Immature natural killer cell (primary cell): ENCODE measurements around the gene CETN3. TPM values are rescaled to one million over a fixed set of nuclear protein-coding genes. Genes with fewer than 3 reads are reported as not detected.
"Not testable (repeated sequence)": the region's sequence is repeated elsewhere in the genome, so short reads cannot be mapped to it uniquely, and the experiment has no call there.

Experiments
- DNase-seq, 3 donors: peaks; one replicate each; pipeline ENCODE4 v3.0.0; 2022; ENCODE audit warnings: mixed read lengths in 1 of 3
- H3K27ac Mint-ChIP-seq, 6 donors: one replicate each; pipeline ENCODE4 v1.8.0; 2020; ENCODE audit warnings: mixed read lengths in 6 of 6, mild to moderate bottlenecking in 5 of 6, inconsistent platforms in 4 of 6, moderate library complexity in 3 of 6
- H3K27me3 Mint-ChIP-seq, 3 donors: one replicate each; pipeline ENCODE4 v1.8.0; 2020 to 2021; ENCODE audit warnings: low read depth in 3 of 3, mild to moderate bottlenecking in 3 of 3, mixed read lengths in 3 of 3, moderate library complexity in 3 of 3, inconsistent platforms in 1 of 3
- H3K36me3 Mint-ChIP-seq, 3 donors: one replicate each; pipeline ENCODE4 v1.8.0; 2020; ENCODE audit warnings: mixed read lengths in 3 of 3, inconsistent platforms in 2 of 3, mild to moderate bottlenecking in 2 of 3
- H3K4me1 Mint-ChIP-seq, 2 donors: one replicate each; pipeline ENCODE4 v1.8.0; 2020; ENCODE audit warnings: inconsistent platforms in 2 of 2, mild to moderate bottlenecking in 2 of 2, mixed read lengths in 2 of 2, moderate library complexity in 1 of 2
- H3K4me3 Mint-ChIP-seq, 5 donors: one replicate each; pipeline ENCODE4 v1.8.0; 2020; ENCODE audit warnings: mild to moderate bottlenecking in 5 of 5, mixed read lengths in 5 of 5, inconsistent platforms in 3 of 5, moderate library complexity in 3 of 5
- H3K9me3 Mint-ChIP-seq, 6 donors: one replicate each; pipeline ENCODE4 v1.8.0; 2020; ENCODE audit warnings: mild to moderate bottlenecking in 6 of 6, mixed read lengths in 6 of 6, inconsistent platforms in 4 of 6, moderate library complexity in 3 of 6
- polyA plus RNA-seq, 3 donors: library from polyadenylated mRNA; unstranded; fragments of 300-500 nt; fragmentation: Illumina TruSeq; gene quantifications; one replicate each; pipeline ENCODE4 v1.2.3, GENCODE V29; 2021

Gene CETN3
- polyA plus RNA-seq, 3 donors from 2014 or later, result 2.2 to 15.1 (median 10.7) TPM

DNA sequence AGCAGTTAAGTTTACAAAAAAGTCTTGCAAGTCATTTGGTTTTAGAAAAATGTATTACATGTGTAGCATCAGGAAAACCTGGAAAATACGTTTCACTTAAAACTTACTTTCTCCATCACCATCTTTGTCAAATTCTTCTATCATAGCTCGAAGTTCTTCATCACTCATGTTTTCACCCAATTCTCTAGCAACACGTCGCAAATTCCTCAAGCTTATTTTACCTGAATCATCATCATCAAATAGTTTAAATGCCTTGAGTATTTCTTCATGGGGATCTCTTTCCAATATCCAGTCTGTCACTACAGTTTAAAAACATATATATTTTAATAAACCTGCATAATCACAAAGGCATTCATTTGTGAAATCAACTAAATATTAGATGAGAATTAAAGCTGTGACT lies 10.3 kb downstream of the CETN3 start:
- Mint-ChIP-seq H3K9me3 (no peaks in the 10 kb centered on the region), H3K36me3 (peaks cover 10 to 26% (median 13%) of the 10 kb centered on the region in 3 donors), H3K4me3 (no peak overlapping the region), H3K4me1 (no peaks in the 10 kb centered on the region), H3K27ac (no peak overlapping the region), H3K27me3 (no peaks in the 10 kb centered on the region)
- DNase-seq, result no peak

DNA sequence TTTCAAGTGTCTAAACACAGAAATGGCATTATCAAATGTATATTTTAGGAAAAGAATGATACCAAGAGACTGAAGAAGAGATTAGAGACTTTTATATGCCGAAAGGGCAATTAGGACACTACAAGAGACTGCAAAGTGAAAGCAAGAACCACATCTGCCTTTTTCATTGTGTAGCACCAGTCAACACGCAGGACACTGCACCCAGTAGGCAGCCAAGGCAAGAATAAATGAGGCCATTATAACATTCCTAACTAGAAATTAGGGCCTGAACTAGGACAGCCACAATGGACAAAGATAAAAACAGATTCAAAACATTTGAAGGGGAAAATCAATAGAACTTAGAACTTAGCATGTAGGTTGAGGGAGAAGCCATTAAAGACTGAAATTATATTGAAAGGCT lies 10.8 kb downstream of the CETN3 start:
- Mint-ChIP-seq H3K4me3 (no peak overlapping the region), H3K27ac (no peak overlapping the region), H3K36me3 (peaks cover 10 to 26% (median 13%) of the 10 kb centered on the region in 3 donors), H3K27me3 (no peaks in the 10 kb centered on the region), H3K4me1 (no peaks in the 10 kb centered on the region), H3K9me3 (no peaks in the 10 kb centered on the region)
- no peak for DNase-seq

DNA sequence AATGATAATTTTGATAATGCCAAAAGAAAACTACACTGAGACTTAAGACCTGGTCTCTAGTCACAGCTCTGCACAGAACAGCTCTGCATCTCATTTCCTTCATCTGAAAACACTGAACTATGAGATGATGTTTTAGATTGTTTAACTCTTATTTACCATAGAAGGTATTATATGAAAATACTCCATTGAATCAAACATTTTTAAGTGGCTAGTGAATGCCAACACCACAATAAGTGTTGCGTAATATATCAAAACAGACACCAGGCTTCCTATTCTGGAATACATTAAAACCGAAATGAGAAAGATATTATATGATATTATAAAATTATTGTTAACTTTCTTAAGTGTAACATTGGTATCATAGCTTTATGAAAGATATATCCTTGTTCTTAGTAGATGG lies 14.6 kb downstream of the CETN3 start:
- no peak for DNase-seq
- no peaks in the 10 kb centered on the region for H3K27me3 Mint-ChIP-seq
- H3K36me3 Mint-ChIP-seq, result peaks cover 18 to 33% (median 21%) of the 10 kb centered on the region in 3 donors
- H3K4me1 Mint-ChIP-seq, result no peaks in the 10 kb centered on the region
- H3K27ac Mint-ChIP-seq, result no peak overlapping the region
- no peak overlapping the region for H3K4me3 Mint-ChIP-seq
- no peaks in the 10 kb centered on the region for H3K9me3 Mint-ChIP-seq

DNA sequence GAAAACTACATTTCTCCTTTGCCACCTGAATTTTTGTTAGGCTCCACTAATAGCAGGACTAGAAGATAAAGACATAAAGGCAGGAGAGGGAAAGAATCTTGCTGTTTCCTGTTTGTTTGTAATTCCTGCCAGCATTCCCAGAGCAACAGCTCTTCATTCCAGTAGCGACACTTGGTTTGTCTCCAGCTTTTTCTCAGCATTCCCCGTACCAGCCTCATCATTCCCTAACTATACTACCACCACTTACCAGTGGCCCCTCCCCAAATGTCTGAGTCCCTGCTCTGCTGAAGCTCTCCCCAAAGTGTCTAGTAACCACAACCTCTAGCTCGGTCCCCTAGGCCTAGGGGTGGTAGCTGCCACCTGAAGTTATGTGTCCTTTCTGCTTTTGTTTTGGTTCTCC lies 18.6 kb downstream of the CETN3 start:
- Mint-ChIP-seq H3K4me3 (no peak overlapping the region), H3K36me3 (peaks cover 8 to 17% (median 14%) of the 10 kb centered on the region in 3 donors), H3K4me1 (no peaks in the 10 kb centered on the region), H3K27me3 (no peaks in the 10 kb centered on the region), H3K9me3 (no peaks in the 10 kb centered on the region), H3K27ac (no peak overlapping the region)
- DNase-seq, result no peak

DNA sequence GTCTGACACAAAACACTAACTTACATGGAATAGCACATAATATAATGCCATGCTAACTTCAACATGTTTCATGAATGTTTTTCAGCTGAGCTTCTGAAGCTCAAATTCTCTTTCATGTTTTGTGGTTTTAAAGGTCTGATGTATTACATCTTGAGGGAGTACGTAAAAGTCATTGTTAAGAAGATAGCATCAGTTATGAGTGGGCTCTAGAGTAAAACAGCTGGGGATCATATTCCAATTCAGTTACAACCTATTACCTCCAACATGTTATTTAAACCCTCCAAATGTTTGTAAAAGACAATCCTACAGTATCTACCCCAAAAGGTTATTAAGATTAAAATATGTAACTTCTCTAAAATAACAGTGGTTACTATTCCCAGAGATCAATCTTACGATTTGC lies 19.2 kb downstream of the CETN3 start:
- no peaks in the 10 kb centered on the region for H3K27me3 Mint-ChIP-seq
- H3K4me1 Mint-ChIP-seq, result no peaks in the 10 kb centered on the region
- no peak overlapping the region for H3K27ac Mint-ChIP-seq
- peaks cover 8 to 16% (median 14%) of the 10 kb centered on the region in 3 donors for H3K36me3 Mint-ChIP-seq
- no peak overlapping the region for H3K4me3 Mint-ChIP-seq
- no peak for DNase-seq
- no peaks in the 10 kb centered on the region for H3K9me3 Mint-ChIP-seq

DNA sequence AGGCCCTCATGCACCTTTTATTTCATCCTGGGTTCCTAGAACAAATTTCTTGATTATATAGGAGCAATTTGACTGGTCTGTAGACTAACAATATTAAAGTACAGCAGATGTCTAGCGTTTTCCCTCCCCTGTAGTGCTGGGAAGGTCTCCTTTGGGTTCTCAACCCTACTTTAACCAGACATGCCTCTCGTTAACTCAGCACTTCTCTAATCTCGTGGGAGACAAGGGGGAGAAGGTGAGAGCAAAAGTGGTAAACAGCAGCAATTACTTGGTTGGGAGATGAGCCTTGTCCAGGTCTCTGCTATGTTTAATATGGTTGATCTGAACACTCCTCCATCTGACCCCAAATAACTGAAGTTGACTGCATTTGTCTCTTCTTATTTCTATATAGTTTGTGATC lies 22.0 kb downstream of the CETN3 start:
- H3K27me3 Mint-ChIP-seq, result peaks cover 0 to 6% (median 6%) of the 10 kb centered on the region in 3 donors
- H3K9me3 Mint-ChIP-seq, result no peaks in the 10 kb centered on the region
- no peak for DNase-seq
- peaks cover 2 to 8% (median 4%) of the 10 kb centered on the region in 3 donors for H3K36me3 Mint-ChIP-seq
- H3K4me3 Mint-ChIP-seq, result no peak overlapping the region
- H3K4me1 Mint-ChIP-seq, result no peaks in the 10 kb centered on the region
- H3K27ac Mint-ChIP-seq, result no peak overlapping the region

DNA sequence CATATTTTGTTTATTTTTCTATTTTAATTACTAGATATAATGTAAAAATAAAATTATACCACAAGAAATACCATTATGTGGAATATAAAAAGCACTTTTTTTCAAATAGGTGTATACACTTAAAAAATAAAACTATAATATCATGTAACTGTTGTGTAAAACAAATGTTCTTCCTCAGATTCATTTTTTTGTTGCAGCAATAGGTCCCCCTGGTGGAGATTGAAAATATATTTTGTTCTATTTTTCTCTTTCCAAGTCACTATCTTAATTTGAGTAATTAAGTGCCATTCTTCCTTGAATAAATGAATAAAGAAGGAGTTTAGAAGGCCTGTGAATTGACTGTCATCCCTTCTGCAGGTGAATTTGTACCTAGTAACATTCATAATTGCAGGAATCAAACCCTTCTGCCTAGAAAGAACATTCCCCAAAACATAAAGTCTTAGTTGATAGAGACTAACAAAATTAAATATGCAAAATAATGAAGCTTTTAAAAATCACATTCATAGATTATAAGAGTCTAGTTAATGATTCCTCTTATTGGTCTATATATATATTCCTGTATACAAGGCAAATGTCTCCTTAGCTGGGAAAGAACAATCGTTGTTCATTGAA lies 23.4 kb downstream of the CETN3 start:
- no peak overlapping the region for H3K4me3 Mint-ChIP-seq
- no peaks in the 10 kb centered on the region for H3K9me3 Mint-ChIP-seq
- DNase-seq, result peak in 1 of 3 donors; percentile 8

DNA sequence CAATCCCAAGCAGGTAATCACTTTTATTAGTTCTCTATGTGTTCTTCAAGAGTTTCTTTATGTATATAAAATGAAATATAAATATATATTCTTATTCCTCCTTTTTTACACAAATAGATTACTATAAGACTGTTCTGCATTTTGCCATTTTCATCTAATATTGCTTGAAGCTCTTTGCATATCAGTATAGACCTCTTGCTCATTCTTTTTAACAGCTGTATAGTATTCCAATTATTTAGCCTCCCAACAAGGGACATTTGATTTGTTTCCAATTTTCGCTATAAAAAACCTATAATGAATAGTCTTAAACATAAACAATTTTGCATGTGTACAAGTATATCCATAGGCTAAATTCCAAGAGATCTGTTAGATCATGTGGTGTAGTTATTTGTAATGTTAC lies 25.2 kb downstream of the CETN3 start:
- H3K4me1 Mint-ChIP-seq, result no peaks in the 10 kb centered on the region

More for the DNA sequence above, 23.4 kb downstream of the CETN3 start:
- Mint-ChIP-seq H3K27me3 (peaks cover 0 to 7% (median 6%) of the 10 kb centered on the region in 3 donors), H3K27ac (no peak overlapping the region), H3K4me1 (no peaks in the 10 kb centered on the region), H3K36me3 (no peaks in the 10 kb centered on the region)

DNA sequence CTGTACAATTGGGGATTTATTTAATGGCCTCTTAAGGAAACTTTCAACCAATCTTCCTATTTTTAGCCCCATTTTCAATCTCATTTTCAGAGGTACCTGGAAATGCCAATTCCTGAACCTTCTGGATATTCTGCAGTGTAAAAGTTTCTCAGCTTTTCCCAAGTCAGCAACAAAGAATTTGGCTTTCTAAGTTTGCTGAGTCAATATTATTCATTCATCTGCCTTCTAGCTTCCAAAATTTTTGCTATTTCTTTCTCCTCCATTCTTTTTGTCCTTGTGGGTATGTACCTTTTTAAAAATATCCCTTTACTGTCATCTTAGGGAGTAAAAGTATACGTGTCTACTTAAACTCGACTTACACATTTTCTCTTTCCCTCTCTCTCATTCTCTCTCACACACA lies 25.7 kb downstream of the CETN3 start:
- Mint-ChIP-seq H3K9me3 (no peaks in the 10 kb centered on the region), H3K27ac (no peak overlapping the region), H3K4me1 (no peaks in the 10 kb centered on the region), H3K36me3 (no peaks in the 10 kb centered on the region), H3K4me3 (no peak overlapping the region), H3K27me3 (peaks cover 0 to 11% (median 6%) of the 10 kb centered on the region in 3 donors)
- no peak for DNase-seq

More for the DNA sequence above, 25.2 kb downstream of the CETN3 start:
- Mint-ChIP-seq H3K9me3 (no peaks in the 10 kb centered on the region), H3K4me3 (no peak overlapping the region), H3K27me3 (peaks cover 0 to 10% (median 6%) of the 10 kb centered on the region in 3 donors), H3K36me3 (no peaks in the 10 kb centered on the region), H3K27ac (no peak overlapping the region)
- no peak for DNase-seq

DNA sequence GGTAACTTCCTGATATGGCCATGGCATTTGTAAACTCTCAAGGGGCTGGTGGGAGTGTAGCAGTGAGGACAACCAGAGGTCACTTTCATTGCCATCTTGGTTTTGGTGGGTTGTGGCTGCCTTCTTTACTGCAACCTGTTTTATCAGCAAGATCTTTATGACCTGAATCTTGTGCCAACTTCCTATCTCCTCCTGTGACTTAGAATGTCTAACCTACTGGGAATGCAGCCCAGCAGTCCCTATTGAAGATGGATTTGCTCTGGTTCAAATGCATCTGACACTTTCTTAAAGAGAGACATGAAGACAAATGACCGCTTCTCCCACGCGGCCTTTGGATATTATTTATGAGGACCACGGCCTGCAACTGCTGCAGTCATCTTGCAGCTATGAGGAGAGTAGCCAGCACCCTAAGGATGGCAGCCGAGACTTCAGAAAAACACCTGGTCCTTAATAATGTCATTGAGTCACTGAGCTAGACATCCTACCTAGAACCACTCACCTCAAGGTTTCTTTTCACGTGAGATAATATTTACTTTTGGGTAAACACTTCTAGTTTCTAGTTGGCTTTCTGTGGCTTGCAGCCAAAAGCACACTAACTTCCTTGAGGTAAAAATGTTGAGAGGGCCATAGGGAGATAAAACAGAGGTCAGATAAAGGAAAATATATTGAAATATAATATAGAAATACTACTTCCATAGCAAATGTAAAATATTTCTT lies 28.2 kb downstream of the CETN3 start:
- Mint-ChIP-seq H3K4me3 (no peak overlapping the region), H3K9me3 (no peaks in the 10 kb centered on the region), H3K27ac (no peak overlapping the region), H3K4me1 (no peaks in the 10 kb centered on the region), H3K27me3 (peaks cover 0 to 13% (median 6%) of the 10 kb centered on the region in 3 donors), H3K36me3 (no peaks in the 10 kb centered on the region)
- DNase-seq, result no peak

DNA sequence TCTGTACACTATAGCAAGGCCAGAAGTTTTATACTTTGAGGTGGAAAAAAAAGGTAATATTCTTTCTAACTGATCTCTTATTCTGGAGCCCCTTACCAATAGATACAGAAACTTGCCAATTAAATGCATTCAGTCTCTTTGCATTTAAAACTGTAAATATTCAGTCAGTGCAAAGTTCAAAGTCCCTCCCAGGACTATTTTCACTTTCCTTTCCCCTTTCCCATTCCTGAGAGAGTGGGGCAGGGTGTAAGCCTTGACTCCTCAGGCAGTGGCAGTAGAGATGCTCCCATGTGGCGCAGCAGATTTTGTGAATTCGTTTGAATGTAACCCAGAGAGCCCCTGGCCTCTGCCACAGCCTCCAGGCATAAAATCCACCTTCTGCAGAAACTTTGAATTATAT lies 29.9 kb downstream of the CETN3 start:
- H3K4me3 Mint-ChIP-seq, result no peak overlapping the region
- no peak overlapping the region for H3K27ac Mint-ChIP-seq
- no peak for DNase-seq
- H3K27me3 Mint-ChIP-seq, result peaks cover 0 to 14% (median 6%) of the 10 kb centered on the region in 3 donors
- no peaks in the 10 kb centered on the region for H3K4me1 Mint-ChIP-seq
- H3K36me3 Mint-ChIP-seq, result no peaks in the 10 kb centered on the region
- H3K9me3 Mint-ChIP-seq, result no peaks in the 10 kb centered on the region

DNA sequence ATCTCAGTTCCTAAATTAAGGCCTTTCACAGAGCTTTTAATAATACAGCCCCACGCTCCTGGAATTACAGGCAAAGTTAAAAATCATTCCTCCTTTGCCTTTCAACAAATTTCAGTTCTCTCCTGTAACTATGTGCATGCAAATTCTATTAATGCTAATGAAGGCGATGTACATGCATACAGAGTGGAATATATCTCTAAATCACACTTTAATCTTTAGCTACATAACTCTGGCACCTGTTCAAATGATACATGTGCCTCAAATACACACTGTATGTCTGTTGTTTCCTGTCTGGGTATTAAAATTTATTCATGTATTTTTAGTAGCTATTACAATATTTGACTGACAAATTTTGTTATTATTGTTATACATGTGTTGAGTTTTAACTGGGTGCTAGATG lies 30.8 kb downstream of the CETN3 start:
- H3K27ac Mint-ChIP-seq, result no peak overlapping the region
- DNase-seq, result no peak
- H3K27me3 Mint-ChIP-seq, result peaks cover 0 to 14% (median 0%) of the 10 kb centered on the region in 3 donors
- no peaks in the 10 kb centered on the region for H3K36me3 Mint-ChIP-seq
- no peak overlapping the region for H3K4me3 Mint-ChIP-seq
- H3K9me3 Mint-ChIP-seq, result no peaks in the 10 kb centered on the region
- no peaks in the 10 kb centered on the region for H3K4me1 Mint-ChIP-seq

DNA sequence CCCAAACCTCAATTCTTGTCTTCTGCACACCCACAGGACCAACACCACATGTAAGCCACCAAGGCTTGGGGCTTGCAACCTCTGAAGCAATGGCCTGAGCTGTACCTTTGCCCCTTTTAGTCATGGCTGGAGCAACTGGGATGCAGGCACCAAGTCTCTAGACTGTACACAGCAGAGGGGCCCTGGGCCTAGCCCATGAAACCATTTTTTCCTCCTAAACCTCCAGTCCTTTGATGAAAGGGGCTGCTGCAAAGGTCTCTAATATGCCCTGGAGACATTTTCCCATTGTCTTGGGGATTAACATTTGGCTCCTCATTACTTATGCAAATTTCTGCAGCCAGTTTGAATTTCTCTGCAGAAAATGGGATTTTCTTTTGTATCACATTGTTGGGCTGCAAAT lies 38.3 kb downstream of the CETN3 start:
- H3K9me3 Mint-ChIP-seq, H3K4me3 Mint-ChIP-seq, H3K27ac Mint-ChIP-seq, H3K27me3 Mint-ChIP-seq, H3K4me1 Mint-ChIP-seq, H3K36me3 Mint-ChIP-seq, DNase-seq: not testable (repeated sequence)

DNA sequence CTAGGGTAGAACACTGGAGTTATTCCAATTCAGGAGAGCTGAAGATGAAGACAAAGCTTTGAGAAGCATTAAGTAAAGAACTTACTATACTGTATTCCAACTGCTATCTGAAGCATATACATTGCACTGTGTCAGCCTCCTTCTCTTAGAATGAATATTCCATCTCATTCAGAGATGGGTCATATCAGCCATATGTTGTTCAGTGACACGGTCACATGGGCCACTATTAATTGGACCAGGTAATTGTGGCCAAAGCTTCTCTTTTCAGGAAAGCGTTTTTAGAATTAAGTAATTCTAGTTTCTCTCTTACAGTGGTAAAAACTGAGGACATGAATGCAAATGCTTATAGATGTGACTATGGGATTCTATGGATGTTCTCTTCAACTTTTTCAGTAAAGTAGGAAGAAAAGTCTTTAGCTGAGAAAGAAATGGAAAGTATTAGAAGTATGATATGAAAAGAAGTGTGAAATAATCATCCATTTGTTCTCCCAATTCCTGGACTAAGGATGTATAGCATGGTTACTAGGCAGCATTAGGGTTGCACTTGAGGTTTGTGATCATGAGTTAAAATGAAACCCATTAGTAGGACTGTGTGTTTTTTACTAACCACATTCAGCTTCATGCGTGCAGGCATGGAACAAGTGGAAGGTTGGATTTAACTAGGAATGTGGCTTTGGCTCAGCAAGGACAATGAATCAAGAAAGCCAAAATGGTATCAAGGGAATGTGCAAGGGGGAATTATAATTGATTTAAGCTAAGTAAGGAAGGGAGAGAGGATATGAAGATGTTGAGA lies 40.9 kb downstream of the CETN3 start:
- no peak overlapping the region for H3K4me3 Mint-ChIP-seq
- peaks cover 0 to 5% (median 0%) of the 10 kb centered on the region in 3 donors for H3K36me3 Mint-ChIP-seq
- H3K27ac Mint-ChIP-seq, result no peak overlapping the region
- H3K9me3 Mint-ChIP-seq, result peaks cover 0 to 6% (median 0%) of the 10 kb centered on the region in 6 donors
- no peaks in the 10 kb centered on the region for H3K4me1 Mint-ChIP-seq
- peaks cover 0 to 13% (median 0%) of the 10 kb centered on the region in 3 donors for H3K27me3 Mint-ChIP-seq
- no peak for DNase-seq
